Right hindlimb (tissue), 1 donor: ENCODE data around the gene GALNT14.

Experiments
- DNase-seq: peaks from one replicate; pipeline ENCODE4 v3.0.0-alpha.2; 2018

GALNT14 gene

GRCh38 chr2:31053929-31054782 is 84.1 kb downstream of the GALNT14 start:
- DNase-seq: no peak

DNA sequence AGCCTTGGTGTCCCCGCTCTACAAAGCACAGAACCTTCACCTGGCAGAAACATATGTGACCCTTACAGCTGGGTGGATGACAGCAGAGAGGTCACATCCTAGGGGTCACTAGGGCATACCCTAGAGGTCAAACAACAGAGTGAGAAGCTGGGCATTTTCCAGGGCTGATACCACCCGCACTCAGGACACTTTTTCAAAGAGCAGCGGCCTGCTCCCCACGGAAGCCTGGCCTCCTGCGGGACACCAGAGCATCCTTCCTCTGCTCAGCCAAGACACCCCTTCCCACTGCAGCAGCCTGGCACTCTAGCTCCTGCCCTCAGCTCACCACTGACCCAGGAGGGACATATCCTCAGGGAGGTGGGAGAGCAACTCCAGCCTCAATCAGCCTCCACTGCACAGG is 86.0 kb downstream of the GALNT14 start:
- no peak for DNase-seq

DNA sequence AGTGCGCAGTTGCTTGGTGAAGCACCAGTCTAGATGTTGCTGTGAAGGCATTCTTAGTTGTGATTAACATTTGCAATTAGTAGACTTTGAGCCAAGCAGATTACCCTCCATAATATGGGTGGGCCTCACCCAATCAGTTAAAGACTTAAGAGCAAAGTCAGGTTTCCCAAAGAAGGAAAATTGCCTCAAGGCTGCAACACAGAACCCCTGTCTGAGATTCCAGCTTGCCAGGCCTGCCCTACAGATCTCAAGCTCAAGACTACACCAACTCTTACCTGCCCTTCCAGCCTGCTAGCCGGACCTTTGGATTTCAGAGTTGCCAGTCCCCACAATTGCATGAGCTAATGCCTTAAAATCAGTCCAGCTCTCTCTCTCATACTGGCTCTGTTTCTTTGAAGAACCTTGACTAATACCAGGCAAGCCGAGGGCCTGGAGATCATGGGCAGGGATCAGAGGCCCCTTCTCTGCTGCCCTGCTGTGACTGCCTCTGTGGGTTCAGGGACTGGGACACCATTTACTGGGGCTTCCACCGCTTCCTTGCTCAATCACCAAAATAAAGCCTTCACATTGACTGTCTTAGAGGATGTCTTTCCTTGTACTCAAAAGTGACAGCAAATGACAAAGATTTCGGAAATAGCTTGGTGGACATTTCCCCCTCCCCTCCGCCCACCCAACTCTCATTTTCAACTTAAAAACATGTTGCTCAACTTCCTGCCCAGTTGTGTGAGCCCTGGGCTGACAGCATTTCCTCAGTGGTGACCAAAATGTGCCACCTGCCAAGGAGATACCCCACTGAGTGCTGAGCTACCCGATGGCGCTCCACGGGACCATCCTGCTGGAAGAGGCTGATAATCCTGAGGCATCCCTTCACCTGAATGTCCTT is 86.7 kb downstream of the GALNT14 start:
- DNase-seq: no peak

- DNase-seq: no peak
Observed at GRCh38 chr2:31049916-31050588, 88.2 kb downstream of the GALNT14 start.

DNA sequence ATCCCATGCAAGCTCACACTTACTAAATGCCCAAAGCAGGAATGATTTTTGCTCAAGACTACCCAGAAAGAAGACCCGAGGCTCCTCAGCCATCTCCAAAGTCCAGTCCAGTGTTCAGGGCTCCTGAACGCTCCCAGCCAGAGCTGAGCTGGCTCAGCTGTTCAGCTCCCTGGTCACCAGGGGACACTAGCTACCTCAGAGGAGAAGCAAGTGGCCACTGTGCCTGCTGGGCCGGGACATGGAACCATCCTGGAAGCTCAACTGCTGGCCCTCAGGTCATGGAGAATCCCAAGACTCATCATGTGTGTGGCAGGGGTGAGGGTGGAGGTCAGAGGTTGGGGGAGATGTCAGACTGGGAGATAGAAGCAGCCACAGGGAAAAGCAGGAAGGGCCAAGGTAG is 89.0 kb downstream of the GALNT14 start:
- DNase-seq: no peak

DNA sequence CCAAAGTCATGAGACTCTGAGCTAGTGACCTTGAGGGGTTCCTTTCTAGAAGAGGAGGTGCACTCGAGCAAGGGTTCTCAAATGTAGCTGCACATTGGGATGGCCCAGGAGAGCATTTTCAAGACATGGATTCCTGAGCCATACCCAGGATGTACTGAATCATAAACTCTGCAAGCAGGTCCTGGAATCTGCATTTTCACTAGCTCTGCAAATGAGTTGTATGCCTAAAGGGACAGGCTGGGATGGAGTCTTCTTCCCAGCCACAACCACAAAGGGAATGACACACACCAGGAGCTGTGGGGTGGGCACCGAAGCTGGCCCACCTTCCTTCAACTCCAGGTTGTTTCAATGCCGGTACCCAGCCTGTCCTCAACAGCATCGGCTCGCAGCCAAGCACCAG is 90.6 kb downstream of the GALNT14 start:
- no peak for DNase-seq

GRCh38 chr2:31038385-31038784 is 99.9 kb downstream of the GALNT14 start:
- DNase-seq: no peak

GRCh38 chr2:31037058-31037457 is 101.2 kb downstream of the GALNT14 start:
- no peak for DNase-seq

DNA sequence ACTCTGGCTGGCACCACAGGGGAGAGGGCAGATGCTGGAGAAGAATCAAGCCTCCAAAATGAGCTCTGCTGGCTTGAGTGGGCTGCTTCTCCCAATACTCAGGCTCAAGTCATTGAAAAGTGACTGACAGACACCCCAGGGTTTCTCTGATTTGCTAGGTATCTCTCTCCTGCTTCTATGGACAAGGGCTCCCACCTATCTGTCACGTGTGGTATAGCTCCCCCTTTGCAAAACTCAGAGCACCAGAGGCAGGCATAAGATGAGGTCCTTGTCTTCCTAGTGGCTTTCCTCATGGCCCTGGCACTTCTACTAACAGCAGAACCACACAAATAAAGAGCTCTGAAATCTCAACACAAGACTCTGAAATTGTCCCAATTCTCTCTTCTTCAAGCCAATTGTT is 105.2 kb downstream of the GALNT14 start:
- no peak for DNase-seq

DNA sequence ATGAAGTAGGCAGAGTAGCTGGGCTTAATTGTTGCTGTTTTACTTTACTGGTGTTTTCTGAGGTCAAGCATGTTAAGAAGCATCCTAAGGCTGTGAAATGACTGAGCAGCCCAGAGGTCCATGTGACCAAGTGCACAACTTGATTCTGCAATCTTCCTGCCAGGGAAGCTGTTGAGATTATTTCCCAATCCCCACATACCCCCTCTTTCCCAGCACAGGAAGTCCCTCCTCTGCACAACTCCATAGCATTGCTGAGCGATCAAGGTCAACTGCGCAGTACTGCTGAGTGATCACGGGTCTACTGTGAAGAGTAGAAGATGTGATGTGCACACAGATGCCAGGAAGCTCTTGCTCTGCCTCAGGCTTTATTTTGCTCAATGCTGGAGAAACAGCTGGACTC is 105.8 kb downstream of the GALNT14 start:
- no peak for DNase-seq

GRCh38 chr2:31031132-31031706 is 107.0 kb downstream of the GALNT14 start:
- no peak for DNase-seq

DNA sequence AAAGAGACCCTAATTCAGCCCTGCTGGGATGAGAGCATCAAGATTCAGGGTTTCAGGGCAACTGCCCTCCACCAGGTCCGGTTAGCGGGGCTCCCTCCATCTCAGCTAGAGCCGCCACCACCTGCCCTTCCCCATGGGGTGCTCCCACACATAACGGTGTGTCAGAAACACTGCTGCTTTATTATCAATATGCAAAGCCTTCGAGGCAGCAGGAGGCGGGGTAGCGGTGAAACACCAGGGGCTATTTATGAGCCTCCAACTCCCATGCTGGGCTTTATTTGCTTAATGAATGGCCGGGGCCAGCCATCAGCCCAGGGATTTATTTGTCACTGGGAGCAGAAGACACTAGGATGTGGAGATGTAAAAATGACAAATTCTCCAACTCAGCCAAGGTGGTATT is 109.8 kb downstream of the GALNT14 start:
- DNase-seq: no peak

DNA sequence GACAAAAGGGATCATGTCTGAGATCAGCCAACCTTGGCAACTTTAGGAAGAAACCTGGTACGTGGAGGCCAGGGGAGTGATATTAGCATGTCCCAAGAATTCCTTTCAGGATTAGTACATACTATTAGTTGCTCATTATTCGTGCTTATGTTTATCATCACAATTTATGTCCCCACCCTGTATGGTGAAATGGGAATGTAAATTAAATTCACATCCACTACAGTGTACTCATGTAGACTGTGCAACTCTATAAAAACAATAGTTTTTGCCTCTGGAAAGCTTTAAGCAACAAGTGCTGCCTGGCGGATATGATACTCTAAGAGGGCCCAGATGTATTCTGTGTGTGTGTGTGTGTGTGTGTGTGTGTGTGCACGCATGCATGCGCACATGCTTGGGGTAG is 110.7 kb downstream of the GALNT14 start:
- DNase-seq: no peak

DNA sequence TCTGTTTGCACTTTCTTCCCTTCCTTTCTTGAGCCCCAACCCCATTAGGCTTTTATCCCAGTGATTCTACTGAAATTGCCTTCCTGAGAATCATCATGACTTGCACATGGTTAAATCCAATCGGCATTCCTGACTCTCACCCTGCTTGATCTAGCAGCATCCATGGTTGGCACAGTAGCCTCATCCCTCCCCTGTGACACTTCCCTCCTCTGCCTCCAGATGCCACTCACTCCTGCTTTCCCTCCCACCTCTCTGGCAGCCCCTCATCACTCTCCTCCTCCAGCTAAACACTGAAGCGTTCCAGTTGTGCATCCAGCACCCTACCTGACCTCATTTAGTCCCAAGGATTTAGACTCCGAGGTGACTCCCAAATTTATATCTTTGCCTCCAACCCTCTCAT is 114.7 kb downstream of the GALNT14 start:
- no peak for DNase-seq

- no peak for DNase-seq
Observed at GRCh38 chr2:31020713-31021112, 117.5 kb downstream of the GALNT14 start.

DNA sequence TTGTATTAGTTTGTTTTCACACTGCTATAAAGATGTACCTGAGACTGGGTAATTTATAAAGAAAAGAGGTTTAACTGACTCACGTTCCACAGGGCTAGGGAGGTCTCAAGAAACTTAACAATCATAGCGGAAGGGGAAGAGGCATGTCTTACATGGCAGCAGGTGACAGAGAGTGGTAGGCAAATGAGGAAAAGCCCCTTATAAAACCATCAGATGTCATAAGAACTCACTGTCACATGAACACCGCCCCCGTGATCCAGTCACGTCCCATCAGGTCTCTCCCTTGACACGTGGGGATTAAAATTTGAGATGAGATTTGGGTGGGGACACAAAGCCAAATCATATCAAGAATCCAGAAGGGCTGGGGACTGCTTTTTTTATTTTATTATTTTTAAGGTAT is 120.0 kb downstream of the GALNT14 start:
- no peak for DNase-seq

GRCh38 chr2:31016648-31017047 is 121.6 kb downstream of the GALNT14 start:
- no peak for DNase-seq

DNA sequence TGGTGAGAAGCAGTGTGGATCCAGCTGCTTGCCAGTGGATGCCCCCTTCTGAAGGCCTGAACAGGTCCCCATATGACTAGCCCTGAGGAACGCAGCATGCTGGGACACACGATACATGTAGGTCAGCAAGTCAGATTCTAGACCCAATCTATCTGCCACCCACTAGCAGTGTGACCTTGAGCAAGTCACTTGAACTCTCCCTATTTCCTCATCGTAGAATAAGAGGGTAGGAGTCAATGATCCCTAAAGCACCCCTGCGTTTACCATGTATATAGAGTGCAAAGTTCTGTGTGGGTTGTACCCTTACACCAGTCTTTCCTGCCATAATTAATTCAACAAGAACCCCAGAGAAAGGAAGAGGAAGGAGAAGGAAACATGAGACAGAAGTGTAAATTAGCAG is 123.7 kb downstream of the GALNT14 start:
- no peak for DNase-seq

- no peak for DNase-seq
Observed at GRCh38 chr2:31013301-31013700, 124.9 kb downstream of the GALNT14 start.

- DNase-seq: no peak
Observed at GRCh38 chr2:31012406-31012805, 125.8 kb downstream of the GALNT14 start.

GRCh38 chr2:31011587-31011986 is 126.7 kb downstream of the GALNT14 start:
- no peak for DNase-seq

DNA sequence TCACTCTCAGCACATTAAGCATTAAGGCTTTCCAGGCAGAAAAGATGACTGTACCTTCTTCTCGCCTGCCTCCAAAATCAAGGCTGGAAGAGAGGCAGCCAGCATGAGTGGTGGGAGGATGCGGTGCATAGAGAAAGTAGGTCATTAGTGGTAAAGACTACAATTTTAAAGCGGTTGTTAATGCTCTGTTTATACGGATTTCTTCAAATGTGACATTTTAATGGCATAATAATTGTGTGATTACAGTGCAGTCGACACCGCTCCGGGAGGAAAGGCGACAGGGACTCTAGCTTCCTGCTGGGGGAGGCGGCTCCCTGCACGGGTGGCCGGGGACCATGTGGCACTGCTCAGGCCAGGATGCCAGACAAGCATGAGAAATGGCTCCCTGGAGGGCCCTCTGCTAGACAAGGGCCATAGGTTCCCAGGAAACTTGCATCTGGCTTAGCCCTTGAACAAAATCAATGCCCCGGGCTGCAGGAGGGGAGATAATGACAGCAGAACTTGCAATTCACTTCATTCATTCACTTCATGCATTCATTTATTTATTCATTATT is 129.6 kb downstream of the GALNT14 start:
- DNase-seq: no peak

- DNase-seq: no peak
Observed at GRCh38 chr2:31004257-31004656, 134.0 kb downstream of the GALNT14 start.
